Coronary artery (tissue), 2 donors: ENCODE measurements around the gene BCL2L2.

Experiments
- DNase-seq: peaks from one replicate; pipeline ENCODE4 v3.0.0-alpha.2; 2017; ENCODE audit warnings: low spot score
- H3K27ac ChIP-seq, 2 donors: fragments of 200-600 bp; sonication (generic); one replicate each; pipeline ENCODE4 v1.5.1; 2016 to 2019
- H3K4me3 ChIP-seq: fragments of 200-600 bp; sonication (generic); 2 replicates; pipeline ENCODE4 v1.5.1; 2016; ENCODE audit warnings: mild to moderate bottlenecking, moderate library complexity
- TF ChIP-seq, protein P1 (sequence below): fragments of 200-600 bp; sonication (generic); IDR thresholded peaks from one replicate; pipeline ENCODE4 v1.5.1; 2019; ENCODE audit warnings: antibody characterized with exemption

Gene BCL2L2

DNA sequence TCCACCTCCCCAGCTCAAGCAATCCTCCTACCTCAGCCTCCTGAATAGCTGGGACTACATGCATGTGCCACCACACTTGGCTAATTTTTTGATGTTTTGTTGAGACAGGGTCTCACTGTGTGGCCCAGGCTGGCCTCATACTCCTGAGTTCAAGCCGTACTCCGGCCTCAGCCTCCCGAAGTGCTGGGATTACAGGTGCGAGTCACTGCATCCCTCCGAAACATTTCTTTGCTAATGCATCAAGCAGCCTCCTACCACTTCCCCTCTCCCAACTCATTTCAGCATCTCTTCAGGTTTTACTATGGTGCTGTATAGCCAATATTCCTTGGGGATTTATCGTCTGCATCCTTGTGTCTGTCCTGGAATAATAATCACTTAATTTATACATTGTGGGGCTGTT lies 48.4 kb downstream of the BCL2L2 start:
- TF ChIP-seq, protein P1, sequence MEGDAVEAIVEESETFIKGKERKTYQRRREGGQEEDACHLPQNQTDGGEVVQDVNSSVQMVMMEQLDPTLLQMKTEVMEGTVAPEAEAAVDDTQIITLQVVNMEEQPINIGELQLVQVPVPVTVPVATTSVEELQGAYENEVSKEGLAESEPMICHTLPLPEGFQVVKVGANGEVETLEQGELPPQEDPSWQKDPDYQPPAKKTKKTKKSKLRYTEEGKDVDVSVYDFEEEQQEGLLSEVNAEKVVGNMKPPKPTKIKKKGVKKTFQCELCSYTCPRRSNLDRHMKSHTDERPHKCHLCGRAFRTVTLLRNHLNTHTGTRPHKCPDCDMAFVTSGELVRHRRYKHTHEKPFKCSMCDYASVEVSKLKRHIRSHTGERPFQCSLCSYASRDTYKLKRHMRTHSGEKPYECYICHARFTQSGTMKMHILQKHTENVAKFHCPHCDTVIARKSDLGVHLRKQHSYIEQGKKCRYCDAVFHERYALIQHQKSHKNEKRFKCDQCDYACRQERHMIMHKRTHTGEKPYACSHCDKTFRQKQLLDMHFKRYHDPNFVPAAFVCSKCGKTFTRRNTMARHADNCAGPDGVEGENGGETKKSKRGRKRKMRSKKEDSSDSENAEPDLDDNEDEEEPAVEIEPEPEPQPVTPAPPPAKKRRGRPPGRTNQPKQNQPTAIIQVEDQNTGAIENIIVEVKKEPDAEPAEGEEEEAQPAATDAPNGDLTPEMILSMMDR, result no peak
- Histone ChIP-seq H3K4me3 (no peak overlapping the region), H3K27ac (no peak overlapping the region)
- DNase-seq, result no peak

GRCh38 chr14:23355871-23356435 lies 49.3 kb downstream of the BCL2L2 start:
- H3K4me3 ChIP-seq, result no peak overlapping the region
- no peak overlapping the region for H3K27ac ChIP-seq
- TF ChIP-seq, protein P1, result no peak
- DNase-seq, result peak; percentile 11

- TF ChIP-seq, protein P1, result no peak
- no peak for DNase-seq
- no peak overlapping the region for H3K4me3 ChIP-seq
- H3K27ac ChIP-seq, result no peak overlapping the region
These were observed 50.0 kb downstream of the BCL2L2 start for GRCh38 chr14:23356662-23357061.

- DNase-seq, result peak; percentile 63
- Histone ChIP-seq H3K4me3 (no peak overlapping the region), H3K27ac (no peak overlapping the region)
- TF ChIP-seq, protein P1, result no peak
These were observed 50.6 kb downstream of the BCL2L2 start for GRCh38 chr14:23357261-23357660.

DNA sequence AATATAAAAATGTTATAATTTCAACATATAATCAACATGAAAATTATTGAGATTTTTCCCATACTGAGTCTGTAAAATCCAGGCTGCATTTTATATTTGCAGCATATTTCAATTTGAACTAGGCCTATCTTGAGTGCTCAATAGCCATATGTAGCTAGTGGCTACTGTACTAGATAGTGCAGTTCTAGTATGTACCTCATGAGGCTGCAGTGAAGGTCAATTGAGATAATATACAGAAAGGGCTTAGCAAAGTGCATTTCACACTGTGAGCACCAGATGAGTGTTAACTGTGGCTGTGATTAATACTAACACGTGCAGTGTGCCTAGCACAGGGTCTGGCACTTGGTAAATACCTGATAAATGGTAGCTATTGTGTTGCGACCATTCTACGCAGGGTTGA lies 51.4 kb downstream of the BCL2L2 start:
- peak; percentile 19 for DNase-seq
- TF ChIP-seq, protein P1, result no peak
- no peak overlapping the region for H3K27ac ChIP-seq

GRCh38 chr14:23358553-23359166 lies 52.0 kb downstream of the BCL2L2 start:
- DNase-seq, result peak; percentile 66
- H3K27ac ChIP-seq, result peak overlapping the region in 1 of 2 donors; percentile 73
- H3K4me3 ChIP-seq, result no peak overlapping the region
- TF ChIP-seq, protein P1, result no peak

More for the DNA sequence above, 51.4 kb downstream of the BCL2L2 start:
- H3K4me3 ChIP-seq, result no peak overlapping the region

- TF ChIP-seq, protein P1, result no peak
- peak overlapping the region in 1 of 2 donors; percentile 73 for H3K27ac ChIP-seq
- DNase-seq, result peak; percentile 66
- H3K4me3 ChIP-seq, result no peak overlapping the region
These were observed 52.6 kb downstream of the BCL2L2 start for GRCh38 chr14:23359167-23359626.
